ENCODE measurements around the gene IL1R2. TPM values are rescaled to one million over a fixed set of nuclear protein-coding genes. Genes with fewer than 3 reads are reported as not detected.

Gene IL1R2
- total and polyA plus RNA-seq, 2 of the 13 experiments (the other 11 are each of a cell fraction or from before 2014, with no cell fraction given): 3.6 to 7.3 TPM

DNA sequence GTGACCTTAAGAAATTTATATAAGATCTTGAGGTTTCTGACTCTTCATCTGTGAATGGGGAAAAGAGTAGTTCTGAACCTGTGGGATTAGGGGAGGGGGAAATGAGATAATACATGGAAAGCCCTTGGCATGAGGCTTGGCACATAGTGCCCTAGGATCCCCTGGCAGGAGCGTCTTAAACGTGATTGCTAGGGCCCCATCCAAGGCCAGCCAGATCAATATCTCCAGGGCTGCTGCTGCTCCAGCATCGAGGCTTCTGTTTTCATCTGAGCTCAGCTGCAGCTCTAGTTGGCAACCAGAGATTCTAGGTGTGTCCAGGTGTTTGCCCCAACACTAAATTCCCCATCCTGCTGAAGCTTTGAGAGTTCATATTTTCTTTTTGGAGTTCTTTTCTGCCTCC, 71.0 kb downstream of the IL1R2 start (continued):
- TF ChIP-seq, protein P1, sequence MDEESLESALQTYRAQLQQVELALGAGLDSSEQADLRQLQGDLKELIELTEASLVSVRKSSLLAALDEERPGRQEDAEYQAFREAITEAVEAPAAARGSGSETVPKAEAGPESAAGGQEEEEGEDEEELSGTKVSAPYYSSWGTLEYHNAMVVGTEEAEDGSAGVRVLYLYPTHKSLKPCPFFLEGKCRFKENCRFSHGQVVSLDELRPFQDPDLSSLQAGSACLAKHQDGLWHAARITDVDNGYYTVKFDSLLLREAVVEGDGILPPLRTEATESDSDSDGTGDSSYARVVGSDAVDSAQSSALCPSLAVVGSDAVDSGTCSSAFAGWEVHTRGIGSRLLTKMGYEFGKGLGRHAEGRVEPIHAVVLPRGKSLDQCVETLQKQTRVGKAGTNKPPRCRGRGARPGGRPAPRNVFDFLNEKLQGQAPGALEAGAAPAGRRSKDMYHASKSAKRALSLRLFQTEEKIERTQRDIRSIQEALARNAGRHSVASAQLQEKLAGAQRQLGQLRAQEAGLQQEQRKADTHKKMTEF (CRISPR knock-in tag; IDR thresholded peaks at IDR 0.05): no peak
- TF ChIP-seq, protein P2, sequence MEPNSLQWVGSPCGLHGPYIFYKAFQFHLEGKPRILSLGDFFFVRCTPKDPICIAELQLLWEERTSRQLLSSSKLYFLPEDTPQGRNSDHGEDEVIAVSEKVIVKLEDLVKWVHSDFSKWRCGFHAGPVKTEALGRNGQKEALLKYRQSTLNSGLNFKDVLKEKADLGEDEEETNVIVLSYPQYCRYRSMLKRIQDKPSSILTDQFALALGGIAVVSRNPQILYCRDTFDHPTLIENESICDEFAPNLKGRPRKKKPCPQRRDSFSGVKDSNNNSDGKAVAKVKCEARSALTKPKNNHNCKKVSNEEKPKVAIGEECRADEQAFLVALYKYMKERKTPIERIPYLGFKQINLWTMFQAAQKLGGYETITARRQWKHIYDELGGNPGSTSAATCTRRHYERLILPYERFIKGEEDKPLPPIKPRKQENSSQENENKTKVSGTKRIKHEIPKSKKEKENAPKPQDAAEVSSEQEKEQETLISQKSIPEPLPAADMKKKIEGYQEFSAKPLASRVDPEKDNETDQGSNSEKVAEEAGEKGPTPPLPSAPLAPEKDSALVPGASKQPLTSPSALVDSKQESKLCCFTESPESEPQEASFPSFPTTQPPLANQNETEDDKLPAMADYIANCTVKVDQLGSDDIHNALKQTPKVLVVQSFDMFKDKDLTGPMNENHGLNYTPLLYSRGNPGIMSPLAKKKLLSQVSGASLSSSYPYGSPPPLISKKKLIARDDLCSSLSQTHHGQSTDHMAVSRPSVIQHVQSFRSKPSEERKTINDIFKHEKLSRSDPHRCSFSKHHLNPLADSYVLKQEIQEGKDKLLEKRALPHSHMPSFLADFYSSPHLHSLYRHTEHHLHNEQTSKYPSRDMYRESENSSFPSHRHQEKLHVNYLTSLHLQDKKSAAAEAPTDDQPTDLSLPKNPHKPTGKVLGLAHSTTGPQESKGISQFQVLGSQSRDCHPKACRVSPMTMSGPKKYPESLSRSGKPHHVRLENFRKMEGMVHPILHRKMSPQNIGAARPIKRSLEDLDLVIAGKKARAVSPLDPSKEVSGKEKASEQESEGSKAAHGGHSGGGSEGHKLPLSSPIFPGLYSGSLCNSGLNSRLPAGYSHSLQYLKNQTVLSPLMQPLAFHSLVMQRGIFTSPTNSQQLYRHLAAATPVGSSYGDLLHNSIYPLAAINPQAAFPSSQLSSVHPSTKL (CRISPR knock-in tag; IDR thresholded peaks at IDR 0.05): peak; percentile 38; the same call in 1 of the 2 replicates
- 0 out of 4 replicates have a peak, but pooled peaks of 1 of the 2 experiments have one; percentile 38 for TF ChIP-seq KLF16 (CRISPR knock-in tag; IDR thresholded peaks at IDR 0.05)
- TF ChIP-seq ZNF629 (CRISPR knock-in tag; conservative IDR thresholded peaks at IDR 0.05): no peak
- no peak for TF ChIP-seq KLF15 (CRISPR knock-in tag; IDR thresholded peaks at IDR 0.05; ENCODE audit: borderline replicate concordance)
- TF ChIP-seq ZFP41 (CRISPR knock-in tag; IDR thresholded peaks at IDR 0.05; ENCODE audit: borderline replicate concordance): no peak
- TF ChIP-seq BCL6 (CRISPR knock-in tag; IDR thresholded peaks at IDR 0.05): no peak
- no peak for TF ChIP-seq SAP130 (CRISPR knock-in tag; IDR thresholded peaks at IDR 0.05; ENCODE audit: low read depth)
- no peak for TF ChIP-seq RELA (CRISPR knock-in tag; IDR thresholded peaks at IDR 0.05)
- no peak for TF ChIP-seq CREM (IDR thresholded peaks at IDR 0.05)
- TF ChIP-seq CREM (CRISPR knock-in tag; IDR thresholded peaks at IDR 0.05): no peak
- TF ChIP-seq, protein P3, sequence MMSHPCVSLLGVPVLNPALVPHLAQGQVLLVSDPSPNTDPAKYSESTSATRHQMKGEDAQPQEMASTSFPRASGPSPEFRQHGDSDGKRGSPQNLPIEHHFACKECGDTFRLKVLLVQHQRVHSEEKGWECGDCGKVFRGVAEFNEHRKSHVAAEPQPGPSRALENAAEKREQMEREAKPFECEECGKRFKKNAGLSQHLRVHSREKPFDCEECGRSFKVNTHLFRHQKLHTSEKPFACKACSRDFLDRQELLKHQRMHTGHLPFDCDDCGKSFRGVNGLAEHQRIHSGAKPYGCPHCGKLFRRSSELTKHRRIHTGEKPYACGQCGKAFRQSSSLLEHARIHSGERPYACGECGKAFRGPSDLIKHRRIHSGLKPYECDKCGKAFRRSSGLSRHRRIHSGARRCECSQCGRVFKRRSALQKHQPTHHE (CRISPR knock-in tag; IDR thresholded peaks at IDR 0.05; ENCODE audit: borderline replicate concordance): no peak
- no peak for TF ChIP-seq FOXA1 (IDR thresholded peaks at IDR 0.05)
- no peak for TF ChIP-seq FOXA1 (CRISPR knock-in tag; IDR thresholded peaks at IDR 0.05)
- TF ChIP-seq, protein P4, sequence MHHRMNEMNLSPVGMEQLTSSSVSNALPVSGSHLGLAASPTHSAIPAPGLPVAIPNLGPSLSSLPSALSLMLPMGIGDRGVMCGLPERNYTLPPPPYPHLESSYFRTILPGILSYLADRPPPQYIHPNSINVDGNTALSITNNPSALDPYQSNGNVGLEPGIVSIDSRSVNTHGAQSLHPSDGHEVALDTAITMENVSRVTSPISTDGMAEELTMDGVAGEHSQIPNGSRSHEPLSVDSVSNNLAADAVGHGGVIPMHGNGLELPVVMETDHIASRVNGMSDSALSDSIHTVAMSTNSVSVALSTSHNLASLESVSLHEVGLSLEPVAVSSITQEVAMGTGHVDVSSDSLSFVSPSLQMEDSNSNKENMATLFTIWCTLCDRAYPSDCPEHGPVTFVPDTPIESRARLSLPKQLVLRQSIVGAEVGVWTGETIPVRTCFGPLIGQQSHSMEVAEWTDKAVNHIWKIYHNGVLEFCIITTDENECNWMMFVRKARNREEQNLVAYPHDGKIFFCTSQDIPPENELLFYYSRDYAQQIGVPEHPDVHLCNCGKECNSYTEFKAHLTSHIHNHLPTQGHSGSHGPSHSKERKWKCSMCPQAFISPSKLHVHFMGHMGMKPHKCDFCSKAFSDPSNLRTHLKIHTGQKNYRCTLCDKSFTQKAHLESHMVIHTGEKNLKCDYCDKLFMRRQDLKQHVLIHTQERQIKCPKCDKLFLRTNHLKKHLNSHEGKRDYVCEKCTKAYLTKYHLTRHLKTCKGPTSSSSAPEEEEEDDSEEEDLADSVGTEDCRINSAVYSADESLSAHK (CRISPR knock-in tag; IDR thresholded peaks at IDR 0.05; ENCODE audit: borderline replicate concordance): no peak
- no peak for TF ChIP-seq ZNF615 (CRISPR knock-in tag; IDR thresholded peaks at IDR 0.05; ENCODE audit: borderline replicate concordance)
- peak; percentile 60; the same call in 1 of the 2 replicates for TF ChIP-seq ZNF670 (CRISPR knock-in tag; IDR thresholded peaks at IDR 0.05; ENCODE audit: borderline replicate concordance)
- no peak for TF ChIP-seq ZBTB7A (CRISPR knock-in tag; IDR thresholded peaks at IDR 0.05)
- TF ChIP-seq ZC3H13 (CRISPR knock-in tag; IDR thresholded peaks at IDR 0.05): no peak
- TF ChIP-seq, protein P5, sequence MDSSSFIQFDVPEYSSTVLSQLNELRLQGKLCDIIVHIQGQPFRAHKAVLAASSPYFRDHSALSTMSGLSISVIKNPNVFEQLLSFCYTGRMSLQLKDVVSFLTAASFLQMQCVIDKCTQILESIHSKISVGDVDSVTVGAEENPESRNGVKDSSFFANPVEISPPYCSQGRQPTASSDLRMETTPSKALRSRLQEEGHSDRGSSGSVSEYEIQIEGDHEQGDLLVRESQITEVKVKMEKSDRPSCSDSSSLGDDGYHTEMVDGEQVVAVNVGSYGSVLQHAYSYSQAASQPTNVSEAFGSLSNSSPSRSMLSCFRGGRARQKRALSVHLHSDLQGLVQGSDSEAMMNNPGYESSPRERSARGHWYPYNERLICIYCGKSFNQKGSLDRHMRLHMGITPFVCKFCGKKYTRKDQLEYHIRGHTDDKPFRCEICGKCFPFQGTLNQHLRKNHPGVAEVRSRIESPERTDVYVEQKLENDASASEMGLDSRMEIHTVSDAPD (CRISPR knock-in tag; IDR thresholded peaks at IDR 0.05): no peak
- no peak for TF ChIP-seq ZNF550 (CRISPR knock-in tag; IDR thresholded peaks at IDR 0.05; ENCODE audit: borderline replicate concordance)
